Measurements from ENCODE around the gene MSI2. TPM values are rescaled to one million over a fixed set of nuclear protein-coding genes. Genes with fewer than 3 reads are reported as not detected.

The MSI2 gene
- total and polyA plus RNA-seq, 2 donors (not counting 3 experiments of a cell fraction or from before 2014, with no cell fraction given), result 20.9 to 59.3 TPM

DNA sequence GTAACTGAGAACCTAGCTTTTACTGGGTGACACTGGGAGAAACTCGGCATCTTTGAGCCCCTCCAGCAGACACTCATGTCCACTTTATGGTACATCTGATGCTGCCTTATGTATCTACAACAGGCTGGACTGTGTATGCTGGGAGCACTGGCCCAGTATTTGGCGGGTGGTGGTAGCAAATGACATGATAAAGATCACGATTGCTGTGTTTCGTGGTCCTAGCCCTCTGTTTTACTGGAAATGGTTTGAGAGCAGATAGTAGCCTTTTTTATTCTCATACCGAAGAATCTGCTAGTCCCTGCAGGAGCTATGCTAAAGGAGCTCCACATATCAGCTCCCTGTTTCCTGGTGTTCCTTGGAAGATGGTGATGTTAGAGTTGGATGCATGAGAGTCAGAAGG is 338.4 kb downstream of the MSI2 start:
- DNase-seq (ENCODE audit: low read depth, low spot score) (no peak), FAIRE-seq (no peak)
- POLR2A ChIA-PET, result no interaction called here
- dilution Hi-C loops (cut with MboI; ENCODE audit: extremely low pct_ligation_motif_present, low sequenced_read_pairs), result no loop called here
- intact Hi-C loops (cut with micrococcal nuclease), result loop anchor here (5.0 kb wide), 2 partner anchors 337 to 403 kb away; partner anchors contain the start of gene MSI2
- no peak overlapping the region for H2AFZ ChIP-seq (ENCODE audit: low read depth, low read length)
- no TSS peak for BruUV-seq (replicated peaks)
- no peaks in the 10 kb centered on the region for H3K4me1 ChIP-seq (ENCODE audit: control insufficient read depth, extremely low read depth, insufficient read depth, low read length)
- no peaks in the 10 kb centered on the region for H3K79me2 ChIP-seq (ENCODE audit: control insufficient read depth, insufficient read depth, low read length)
- no peaks in the 10 kb centered on the region for H3K9me1 ChIP-seq (replicated peaks; ENCODE audit: control insufficient read depth, extremely low read depth, insufficient read depth, low read length)
- H3K4me2 ChIP-seq (ENCODE audit: insufficient read depth, low read length), result no peak overlapping the region
- no peak overlapping the region for H3K9ac ChIP-seq (replicated peaks; ENCODE audit: extremely low read depth, insufficient read depth, low read length)
- no peaks in the 10 kb centered on the region for H3K36me3 ChIP-seq (ENCODE audit: control insufficient read depth in 2 of 2, extremely low read depth in 1 of 2, insufficient read depth in 2 of 2, low read length in 2 of 2)
- no peak overlapping the region for H3K4me3 ChIP-seq (replicated peaks in 1 of 3; ENCODE audit: insufficient read depth in 1 of 3, low read depth in 1 of 3, low read length in 3 of 3)
- CTCF ChIA-PET, result interaction anchor here (1.2 to 4.6 kb wide), 4 partner anchors 8 to 352 kb away, joined by 3 to 31 read pairs (median 6); no protein-coding TSS in a partner anchor
- peaks cover 7 to 14% of the 10 kb centered on the region in 2 experiments for H3K27me3 ChIP-seq (ENCODE audit: control insufficient read depth in 2 of 2, insufficient read depth in 2 of 2, low read length in 2 of 2)
- TF ChIP-seq, protein P1, sequence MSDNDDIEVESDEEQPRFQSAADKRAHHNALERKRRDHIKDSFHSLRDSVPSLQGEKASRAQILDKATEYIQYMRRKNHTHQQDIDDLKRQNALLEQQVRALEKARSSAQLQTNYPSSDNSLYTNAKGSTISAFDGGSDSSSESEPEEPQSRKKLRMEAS (IDR thresholded peaks at IDR 0.05; ENCODE audit: insufficient read depth, insufficient read length), result no peak
- TF ChIP-seq FOS (IDR thresholded peaks at IDR 0.05; ENCODE audit: borderline replicate concordance, insufficient read depth, low read length) (no peak), POLR2A (IDR thresholded peaks at IDR 0.05; ENCODE audit: low read depth, low read length) (no peak), EZH2 (IDR thresholded peaks at IDR 0.05; ENCODE audit: borderline replicate concordance, low read depth, low read length, severe bottlenecking) (no peak), POLR2AphosphoS5 (IDR thresholded peaks at IDR 0.05; ENCODE audit: insufficient read depth, low read depth, low read length) (no peak), GATA2 (IDR thresholded peaks at IDR 0.05; ENCODE audit: insufficient read depth, insufficient read length, low read depth, low read length) (no peak), MYC (IDR thresholded peaks at IDR 0.05; ENCODE audit: low read depth, low read length) (no peak), JUN (IDR thresholded peaks at IDR 0.05; ENCODE audit: borderline replicate concordance, insufficient read depth, insufficient read length, low read depth) (no peak)
- TF ChIP-seq, protein P2, sequence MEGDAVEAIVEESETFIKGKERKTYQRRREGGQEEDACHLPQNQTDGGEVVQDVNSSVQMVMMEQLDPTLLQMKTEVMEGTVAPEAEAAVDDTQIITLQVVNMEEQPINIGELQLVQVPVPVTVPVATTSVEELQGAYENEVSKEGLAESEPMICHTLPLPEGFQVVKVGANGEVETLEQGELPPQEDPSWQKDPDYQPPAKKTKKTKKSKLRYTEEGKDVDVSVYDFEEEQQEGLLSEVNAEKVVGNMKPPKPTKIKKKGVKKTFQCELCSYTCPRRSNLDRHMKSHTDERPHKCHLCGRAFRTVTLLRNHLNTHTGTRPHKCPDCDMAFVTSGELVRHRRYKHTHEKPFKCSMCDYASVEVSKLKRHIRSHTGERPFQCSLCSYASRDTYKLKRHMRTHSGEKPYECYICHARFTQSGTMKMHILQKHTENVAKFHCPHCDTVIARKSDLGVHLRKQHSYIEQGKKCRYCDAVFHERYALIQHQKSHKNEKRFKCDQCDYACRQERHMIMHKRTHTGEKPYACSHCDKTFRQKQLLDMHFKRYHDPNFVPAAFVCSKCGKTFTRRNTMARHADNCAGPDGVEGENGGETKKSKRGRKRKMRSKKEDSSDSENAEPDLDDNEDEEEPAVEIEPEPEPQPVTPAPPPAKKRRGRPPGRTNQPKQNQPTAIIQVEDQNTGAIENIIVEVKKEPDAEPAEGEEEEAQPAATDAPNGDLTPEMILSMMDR (IDR thresholded peaks at IDR 0.05; ENCODE audit: extremely low read depth in 1 of 2, insufficient read depth in 1 of 2, low read depth in 1 of 2, low read length in 2 of 2), result no peak
- no peak overlapping the region for H3K27ac ChIP-seq (ENCODE audit: insufficient read depth, low read depth, low read length)
- H4K20me1 ChIP-seq (replicated peaks; ENCODE audit: control insufficient read depth, extremely low read depth, insufficient read depth, low read length), result peaks cover 4% of the 10 kb centered on the region
- no peaks in the 10 kb centered on the region for H3K9me3 ChIP-seq (replicated peaks; ENCODE audit: control insufficient read depth, insufficient read depth, low read length)

All from endothelial cell of umbilical vein (primary cell).